Progenitor cell of endocrine pancreas (in vitro differentiated cells): ENCODE measurements around the gene WDR49. TPM values are rescaled to one million over a fixed set of nuclear protein-coding genes. Genes with fewer than 3 reads are reported as not detected.

Experiments used
- DNase-seq: peaks from one replicate; pipeline ENCODE4 v3.0.0; 2021; ENCODE audit warnings: low spot score; ENCODE audit not compliant: unreplicated experiment
- H3K27ac Mint-ChIP-seq: 2 replicates; pipeline ENCODE4 v1.8.0; 2021; ENCODE audit warnings: mild to moderate bottlenecking, moderate library complexity, mixed read lengths
- H3K27me3 Mint-ChIP-seq: 2 replicates; pipeline ENCODE4 v1.8.0; 2021; ENCODE audit warnings: mixed read lengths
- H3K36me3 Mint-ChIP-seq: 2 replicates; pipeline ENCODE4 v1.8.0; 2022; ENCODE audit warnings: mixed read lengths; ENCODE audit not compliant: insufficient read depth
- H3K4me1 Mint-ChIP-seq: 2 replicates; pipeline ENCODE4 v1.8.0; 2021; ENCODE audit warnings: low read depth, mixed read lengths
- H3K4me3 Mint-ChIP-seq: 2 replicates; pipeline ENCODE4 v1.8.0; 2021; ENCODE audit warnings: low read depth, mild to moderate bottlenecking, moderate library complexity, mixed read lengths
- H3K9me3 Mint-ChIP-seq: 2 replicates; pipeline ENCODE4 v1.8.0; 2021; ENCODE audit warnings: low read depth, mixed read lengths
- total RNA-seq: library from RNA; stranded (reverse); gene quantifications from 2 replicates; pipeline ENCODE4 v1.2.1, GENCODE V29; 2021
- TF ChIP-seq, protein P1 (sequence below): fragments of 200-600 bp; sonication (generic); IDR thresholded peaks from one replicate; pipeline ENCODE4 v1.5.0; 2021; ENCODE audit warnings: antibody characterized with exemption, mild to moderate bottlenecking; ENCODE audit not compliant: unreplicated experiment

WDR49 gene
- total RNA-seq, 1 donor from 2014 or later: 0.43 TPM

DNA sequence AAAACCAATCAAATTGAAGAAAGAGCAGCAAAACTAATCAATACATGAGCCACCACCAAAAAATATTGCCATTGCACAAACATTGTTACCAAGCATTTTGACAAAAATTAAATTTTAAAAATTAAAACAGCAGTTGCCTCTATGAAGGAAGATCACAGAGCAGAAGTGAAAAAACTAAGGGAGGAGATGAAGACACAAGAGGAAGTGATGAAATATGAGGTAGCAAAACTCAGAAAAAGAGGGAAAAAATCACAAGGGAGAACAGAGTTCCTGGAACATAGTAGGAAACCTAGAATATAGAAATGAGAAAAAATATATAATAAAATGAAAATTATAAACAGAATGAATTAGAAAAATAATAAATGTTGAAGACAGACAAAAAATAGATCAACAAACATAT, 172.6 kb downstream of the WDR49 start:
- H3K4me1 Mint-ChIP-seq: peaks cover 4% of the 10 kb centered on the region
- no peak overlapping the region for H3K4me3 Mint-ChIP-seq
- no peaks in the 10 kb centered on the region for H3K27me3 Mint-ChIP-seq
- TF ChIP-seq, protein P1, sequence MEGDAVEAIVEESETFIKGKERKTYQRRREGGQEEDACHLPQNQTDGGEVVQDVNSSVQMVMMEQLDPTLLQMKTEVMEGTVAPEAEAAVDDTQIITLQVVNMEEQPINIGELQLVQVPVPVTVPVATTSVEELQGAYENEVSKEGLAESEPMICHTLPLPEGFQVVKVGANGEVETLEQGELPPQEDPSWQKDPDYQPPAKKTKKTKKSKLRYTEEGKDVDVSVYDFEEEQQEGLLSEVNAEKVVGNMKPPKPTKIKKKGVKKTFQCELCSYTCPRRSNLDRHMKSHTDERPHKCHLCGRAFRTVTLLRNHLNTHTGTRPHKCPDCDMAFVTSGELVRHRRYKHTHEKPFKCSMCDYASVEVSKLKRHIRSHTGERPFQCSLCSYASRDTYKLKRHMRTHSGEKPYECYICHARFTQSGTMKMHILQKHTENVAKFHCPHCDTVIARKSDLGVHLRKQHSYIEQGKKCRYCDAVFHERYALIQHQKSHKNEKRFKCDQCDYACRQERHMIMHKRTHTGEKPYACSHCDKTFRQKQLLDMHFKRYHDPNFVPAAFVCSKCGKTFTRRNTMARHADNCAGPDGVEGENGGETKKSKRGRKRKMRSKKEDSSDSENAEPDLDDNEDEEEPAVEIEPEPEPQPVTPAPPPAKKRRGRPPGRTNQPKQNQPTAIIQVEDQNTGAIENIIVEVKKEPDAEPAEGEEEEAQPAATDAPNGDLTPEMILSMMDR: no peak
- no peaks in the 10 kb centered on the region for H3K9me3 Mint-ChIP-seq
- H3K36me3 Mint-ChIP-seq: no peaks in the 10 kb centered on the region
- H3K27ac Mint-ChIP-seq: no peak overlapping the region
- DNase-seq: no peak

DNA sequence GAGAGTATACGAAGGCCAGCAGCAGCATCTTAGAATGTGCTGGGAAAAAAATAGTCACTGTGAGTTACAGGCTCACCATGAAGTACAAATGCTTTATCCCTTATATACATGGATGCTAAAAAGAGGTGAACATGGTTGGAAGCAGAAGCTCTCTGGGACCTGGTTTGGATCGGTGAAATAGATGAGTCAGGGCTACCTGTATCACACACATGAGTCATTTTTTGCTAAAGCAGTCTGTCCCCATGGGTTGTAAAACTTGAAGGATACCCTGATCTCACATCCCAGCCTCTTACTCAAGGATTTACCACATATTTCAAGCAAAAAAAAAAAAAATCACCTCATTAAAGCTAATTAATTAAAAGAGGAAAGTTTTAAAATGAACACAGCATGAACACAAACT, 173.0 kb downstream of the WDR49 start:
- H3K27ac Mint-ChIP-seq: no peak overlapping the region
- H3K4me3 Mint-ChIP-seq: no peak overlapping the region
- TF ChIP-seq, protein P1: no peak
- H3K4me1 Mint-ChIP-seq: peaks cover 4% of the 10 kb centered on the region
- no peak for DNase-seq
- H3K27me3 Mint-ChIP-seq: no peaks in the 10 kb centered on the region
- H3K9me3 Mint-ChIP-seq: no peaks in the 10 kb centered on the region
- no peaks in the 10 kb centered on the region for H3K36me3 Mint-ChIP-seq

DNA sequence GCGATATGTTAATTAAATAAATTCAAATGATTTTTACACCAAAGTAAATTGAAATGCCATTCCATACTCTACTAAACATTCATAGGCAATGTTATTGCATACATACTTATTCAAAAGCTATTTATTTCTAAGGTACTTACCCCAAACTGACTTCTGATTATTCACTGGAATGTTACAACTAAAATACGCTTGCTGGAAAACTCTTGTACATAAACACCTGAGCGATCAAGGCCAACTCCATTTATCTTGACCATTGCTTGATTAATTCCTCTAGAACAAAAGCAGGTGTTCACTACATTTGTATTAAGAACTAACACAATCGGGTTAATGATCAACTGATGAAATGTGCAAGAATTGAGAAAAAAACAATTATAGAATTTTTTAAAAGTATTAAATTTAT, 179.9 kb downstream of the WDR49 start, which contains the start of gene SERPINI2:
Gene SERPINI2 (minus strand): TSS at position 180 of the 400 bp plus-strand sequence. CDS start 2,208 bp downstream, outside the sequence.
- TF ChIP-seq, protein P1: no peak
- H3K4me3 Mint-ChIP-seq: peak within 1 kb of the TSS; percentile 37
- DNase-seq: no peak
- no peaks in the 10 kb centered on the region for H3K9me3 Mint-ChIP-seq
- H3K4me1 Mint-ChIP-seq: peaks cover 24% of the 10 kb centered on the region
- peak within 1 kb of the TSS; percentile 42 for H3K27ac Mint-ChIP-seq
- no peaks in the 10 kb centered on the region for H3K27me3 Mint-ChIP-seq
- no peaks in the 10 kb centered on the region for H3K36me3 Mint-ChIP-seq

DNA sequence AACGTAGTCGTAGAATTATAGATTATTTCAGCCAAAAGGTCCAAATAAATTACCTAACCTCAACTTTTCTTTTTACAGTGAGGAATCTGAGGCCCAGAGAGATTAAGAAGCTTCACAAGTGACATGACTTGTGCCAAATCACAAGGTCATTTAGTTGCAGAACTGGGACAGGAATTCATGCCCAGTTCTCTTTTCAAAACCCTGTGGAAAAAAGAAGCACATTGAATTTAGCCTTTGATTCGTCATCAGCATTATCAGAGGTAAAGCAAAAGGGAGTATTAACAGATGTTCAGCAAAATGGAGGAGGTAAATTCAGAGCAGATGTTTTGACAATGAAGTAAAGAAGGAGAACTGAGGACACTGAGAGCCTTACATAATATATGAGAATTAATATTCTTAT, 184.4 kb downstream of the WDR49 start:
- Mint-ChIP-seq H3K27me3 (no peaks in the 10 kb centered on the region), H3K4me1 (peaks cover 30% of the 10 kb centered on the region), H3K4me3 (no peak overlapping the region), H3K9me3 (no peaks in the 10 kb centered on the region), H3K36me3 (no peaks in the 10 kb centered on the region), H3K27ac (peak overlapping the region; percentile 14)
- TF ChIP-seq, protein P1: no peak
- DNase-seq: no peak

DNA sequence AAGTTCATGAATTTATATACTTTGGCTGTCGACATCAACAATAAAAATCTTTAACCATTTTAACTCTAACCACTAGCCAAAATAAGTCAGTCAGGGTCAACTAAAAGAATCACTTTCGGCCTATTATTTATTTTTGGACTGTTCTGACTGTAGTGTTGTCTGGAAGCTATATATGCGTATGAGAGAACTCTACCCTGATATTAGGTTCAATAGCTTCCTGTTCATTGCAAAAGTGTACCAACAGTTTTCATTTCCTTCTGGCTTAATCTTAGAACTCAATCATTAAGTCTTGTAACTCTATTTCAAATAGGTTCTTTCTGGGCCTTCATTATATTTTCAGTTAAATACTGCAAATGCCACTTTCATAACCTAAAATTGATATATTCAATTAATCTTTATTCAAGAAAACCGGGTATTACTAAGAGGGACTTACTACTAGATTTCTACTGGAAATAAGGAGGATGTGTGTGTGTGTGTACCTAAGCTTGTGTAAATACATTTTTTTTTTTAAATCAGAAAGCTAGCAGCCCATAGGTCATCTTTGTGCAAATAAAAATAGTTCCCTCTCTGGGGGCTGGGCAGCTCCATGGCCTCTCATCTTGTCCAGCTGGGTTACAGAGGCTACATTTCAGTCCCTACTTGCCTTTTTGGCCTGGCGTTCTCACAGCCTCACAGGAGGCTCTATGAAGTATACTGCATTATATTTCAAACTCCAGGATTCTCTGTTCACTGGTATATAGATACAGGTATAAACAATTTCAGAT, 185.7 kb downstream of the WDR49 start:
- Mint-ChIP-seq H3K27ac (no peak overlapping the region), H3K27me3 (no peaks in the 10 kb centered on the region), H3K4me3 (no peak overlapping the region), H3K4me1 (peaks cover 22% of the 10 kb centered on the region), H3K9me3 (no peaks in the 10 kb centered on the region), H3K36me3 (no peaks in the 10 kb centered on the region)
- DNase-seq: no peak
- TF ChIP-seq, protein P1: no peak
